HG02588 (cell line): ENCODE data around the gene ZNF644.
"Not testable (repeated sequence)": the region's sequence is repeated elsewhere in the genome, so short reads cannot be mapped to it uniquely, and the experiment has no call there.

Source experiments
- ATAC-seq: cut with Tn5 transposase; IDR thresholded peaks from one replicate; pipeline ENCODE4 v1.9.1; 2021; ENCODE audit warnings: mild to moderate bottlenecking, moderate library complexity; ENCODE audit not compliant: unreplicated experiment

The ZNF644 gene

GRCh38 chr1:91021686-91022517 is at the start of gene ZNF644:
ZNF644 (minus strand) TSS chr1:91022035; CDS start chr1:90982353, 39,682 bp downstream.
- peak; percentile 79 for ATAC-seq

GRCh38 chr1:91070298-91070697 is 48.5 kb upstream of the ZNF644 start:
- ATAC-seq, result no peak

- no peak for ATAC-seq
These were observed 44.7 kb upstream of the ZNF644 start for GRCh38 chr1:91066538-91066937.

GRCh38 chr1:91065337-91065736 is 43.5 kb upstream of the ZNF644 start:
- no peak for ATAC-seq

GRCh38 chr1:91063403-91063802 is 41.6 kb upstream of the ZNF644 start:
- not testable (repeated sequence) for ATAC-seq

GRCh38 chr1:91059157-91059556 is 37.3 kb upstream of the ZNF644 start:
- ATAC-seq, result no peak

GRCh38 chr1:91057784-91058183 is 35.9 kb upstream of the ZNF644 start:
- peak; percentile 40 for ATAC-seq

- ATAC-seq, result peak; percentile 79
These were observed 33.1 kb upstream of the ZNF644 start for GRCh38 chr1:91054780-91055481.

GRCh38 chr1:91053630-91054029 is 31.8 kb upstream of the ZNF644 start:
- no peak for ATAC-seq

GRCh38 chr1:91049551-91049950 is 27.7 kb upstream of the ZNF644 start:
- not testable (repeated sequence) for ATAC-seq

- ATAC-seq, result no peak
These were observed 24.9 kb upstream of the ZNF644 start for GRCh38 chr1:91046766-91047165.

- no peak for ATAC-seq
These were observed 23.4 kb upstream of the ZNF644 start for GRCh38 chr1:91045284-91045683.

- not testable (repeated sequence) for ATAC-seq
These were observed 22.9 kb upstream of the ZNF644 start for GRCh38 chr1:91044776-91045175.

GRCh38 chr1:91042372-91042771 is 20.5 kb upstream of the ZNF644 start:
- not testable (repeated sequence) for ATAC-seq

GRCh38 chr1:91038582-91038981 is 16.7 kb upstream of the ZNF644 start:
- no peak for ATAC-seq

GRCh38 chr1:91036894-91037829 is 15.3 kb upstream of the ZNF644 start:
- ATAC-seq, result no peak

- ATAC-seq, result no peak
These were observed 10.5 kb upstream of the ZNF644 start for GRCh38 chr1:91032349-91032748.

GRCh38 chr1:91031081-91031480 is 9.2 kb upstream of the ZNF644 start:
- ATAC-seq, result no peak

- no peak for ATAC-seq
These were observed 4.9 kb upstream of the ZNF644 start for GRCh38 chr1:91026777-91027176.

- no peak for ATAC-seq
These were observed 4.5 kb upstream of the ZNF644 start for GRCh38 chr1:91026320-91026719.
